MM.1S (cell line): Measurements from ENCODE around the gene ARHGEF7.

Experiments used
- CTCF ChIP-seq: fragments of 300-600 bp; sonication (generic); IDR thresholded peaks from 2 replicates; pipeline ENCODE4 v1.5.1; 2016; ENCODE audit warnings: antibody characterized with exemption, low read length, mixed read lengths
- EZH2 ChIP-seq: fragments of 300-600 bp; sonication (generic); optimal IDR thresholded peaks from 2 replicates; pipeline ENCODE3; 2017; ENCODE audit warnings: low read depth, mild to moderate bottlenecking, antibody characterized with exemption, low read length, mixed read lengths
- EZH2phosphoT487 ChIP-seq: fragments of 300-600 bp; sonication (generic); IDR thresholded peaks from 2 replicates; pipeline ENCODE4 v1.6.1; 2018; ENCODE audit warnings: antibody characterized with exemption, low read length

GRCh38 chr13:111341886-111342285 is 226.8 kb downstream of the ARHGEF7 start:
- TF ChIP-seq CTCF: no peak
- no peak for TF ChIP-seq EZH2
- no peak for TF ChIP-seq EZH2phosphoT487
